HEK293T (cell line): Measurements from ENCODE around the gene SMIM12.

Experiments used
- BHLHE40 ChIP-seq: fragments of 450-650 bp; IDR thresholded peaks from 2 replicates; pipeline ENCODE4 v1.6.1; 2016; ENCODE audit warnings: mild to moderate bottlenecking, moderate library complexity, borderline replicate concordance
- CTBP1 ChIP-seq: fragments of 450-650 bp; IDR thresholded peaks from 2 replicates; pipeline ENCODE4 v1.6.1; 2016; ENCODE audit warnings: borderline replicate concordance
- ELF4 ChIP-seq: fragments of 450-650 bp; IDR thresholded peaks from 2 replicates; pipeline ENCODE4 v1.6.1; 2017; ENCODE audit warnings: antibody characterized with exemption
- HDGF ChIP-seq: fragments of 450-650 bp; IDR thresholded peaks from 2 replicates; pipeline ENCODE4 v1.6.1; 2017; ENCODE audit warnings: antibody characterized with exemption, borderline replicate concordance
- NFRKB ChIP-seq: fragments of 450-650 bp; IDR thresholded peaks from 2 replicates; pipeline ENCODE4 v1.6.1; 2016; ENCODE audit warnings: mild to moderate bottlenecking, moderate library complexity
- PKNOX1 ChIP-seq: fragments of 450-650 bp; IDR thresholded peaks from 2 replicates; pipeline ENCODE4 v1.6.1; 2016
- SUZ12 ChIP-seq: fragments of 450-650 bp; IDR thresholded peaks from 2 replicates; pipeline ENCODE4 v1.6.1; 2016; ENCODE audit warnings: mild to moderate bottlenecking
- TARDBP ChIP-seq: fragments of 450-650 bp; IDR thresholded peaks from 2 replicates; pipeline ENCODE4 v1.6.1; 2016
- ZNF384 ChIP-seq: fragments of 450-650 bp; IDR thresholded peaks from 2 replicates; pipeline ENCODE4 v1.6.1; 2016

GRCh38 chr1:34828611-34829010 is 30.9 kb downstream of the SMIM12 start:
- TF ChIP-seq BHLHE40 (no peak), CTBP1 (no peak), NFRKB (no peak), PKNOX1 (no peak), ELF4 (no peak), SUZ12 (no peak), HDGF (no peak), ZNF384 (no peak), TARDBP (no peak)
